GM18508 (cell line): Measurements from ENCODE around the gene NHLRC1.

ENCODE experiments used
- ATAC-seq: cut with Tn5 transposase; IDR thresholded peaks from one replicate; pipeline ENCODE4 v1.9.1; 2021; ENCODE audit warnings: moderate number of reproducible peaks; ENCODE audit not compliant: insufficient read depth, unreplicated experiment

Gene NHLRC1

GRCh38 chr6:18090349-18090786, 32.1 kb downstream of the NHLRC1 start:
- no peak for ATAC-seq

- ATAC-seq = no peak
Measured at GRCh38 chr6:18088419-18089296, 33.8 kb downstream of the NHLRC1 start.

GRCh38 chr6:18087396-18088165, 34.9 kb downstream of the NHLRC1 start:
- no peak for ATAC-seq

DNA sequence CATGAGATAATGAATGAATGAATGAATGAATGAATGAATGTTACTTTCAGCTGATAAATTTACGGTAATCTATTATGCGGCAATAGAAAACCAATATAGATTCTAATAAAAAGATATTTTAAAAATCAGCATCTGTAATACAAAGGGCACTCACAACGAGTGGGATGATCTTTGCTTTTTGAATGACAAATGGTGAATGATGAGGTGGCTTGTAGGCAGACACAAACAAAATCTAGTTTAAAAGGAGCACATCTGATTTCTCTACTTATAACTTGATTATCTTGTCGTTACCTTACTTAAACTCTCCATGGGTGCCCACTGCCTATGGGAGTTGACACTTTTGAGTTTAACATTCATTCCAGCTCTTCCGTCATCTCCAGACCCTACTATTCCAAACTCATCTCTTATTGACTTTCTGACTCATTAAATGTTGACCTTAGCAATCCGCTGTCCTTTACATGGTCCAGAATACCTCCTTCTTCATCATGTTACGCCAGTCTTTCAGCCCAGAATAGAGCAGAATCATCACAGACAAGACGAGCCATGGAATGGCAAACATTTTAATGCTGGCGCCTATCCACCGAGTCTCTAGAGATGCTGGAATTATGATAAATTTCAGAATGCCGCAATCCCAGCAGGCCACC, 41.3 kb downstream of the NHLRC1 start:
- no peak for ATAC-seq

DNA sequence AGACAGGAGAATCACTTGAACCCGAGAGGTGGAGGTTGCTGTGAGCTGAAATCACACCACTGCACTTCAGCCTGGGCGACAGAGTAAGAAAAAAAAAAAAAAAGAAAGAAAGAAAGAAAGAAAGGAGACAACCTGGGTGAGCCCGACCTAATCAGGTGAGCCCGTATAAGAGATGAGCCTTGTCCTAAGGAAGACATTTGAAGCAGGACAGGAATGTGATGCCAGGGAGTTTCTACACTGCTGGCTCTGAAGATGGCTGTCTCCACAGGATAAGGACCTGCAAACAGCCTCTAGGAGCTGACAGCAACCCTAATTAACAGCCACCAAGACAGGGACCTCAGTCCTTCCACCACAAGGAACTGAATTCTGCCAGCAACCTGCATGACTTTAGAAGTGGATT, 41.9 kb downstream of the NHLRC1 start:
- no peak for ATAC-seq

- ATAC-seq = no peak
Measured at GRCh38 chr6:18078866-18079265, 43.6 kb downstream of the NHLRC1 start.

- ATAC-seq = no peak
Measured at GRCh38 chr6:18076231-18076630, 46.2 kb downstream of the NHLRC1 start.

GRCh38 chr6:18072841-18073240, 49.6 kb downstream of the NHLRC1 start:
- no peak for ATAC-seq

- ATAC-seq = no peak
Measured at GRCh38 chr6:18070486-18070885, 52.0 kb downstream of the NHLRC1 start.
